SJCRH30 (cell line): ENCODE data around the gene LSP1. TPM values are rescaled to one million over a fixed set of nuclear protein-coding genes. Genes with fewer than 3 reads are reported as not detected.

Experiments
- DNase-seq, 2 experiments: peaks; one replicate each; pipeline ENCODE4 v3.0.0-alpha.2; 2015 to 2020
- H3K27ac ChIP-seq: fragments of 250-450 bp; sonication (Bioruptor Pico); 2 replicates; pipeline ENCODE4 v1.5.1; 2020; ENCODE audit warnings: mild to moderate bottlenecking, moderate library complexity
- H3K27me3 ChIP-seq: fragments of 250-450 bp; sonication (Bioruptor Pico); 2 replicates; pipeline ENCODE4 v1.5.1; 2020; ENCODE audit warnings: mild to moderate bottlenecking, moderate library complexity
- H3K36me3 ChIP-seq: fragments of 250-450 bp; sonication (Bioruptor Pico); 2 replicates; pipeline ENCODE4 v1.5.1; 2020; ENCODE audit warnings: mild to moderate bottlenecking, moderate library complexity
- H3K4me1 ChIP-seq: fragments of 250-450 bp; sonication (Bioruptor Pico); 2 replicates; pipeline ENCODE4 v1.5.1; 2020; ENCODE audit warnings: mild to moderate bottlenecking, moderate library complexity
- H3K4me3 ChIP-seq: fragments of 250-450 bp; sonication (Bioruptor Pico); 2 replicates; pipeline ENCODE4 v1.5.1; 2020; ENCODE audit warnings: mild to moderate bottlenecking, moderate library complexity
- H3K9me3 ChIP-seq: fragments of 250-450 bp; sonication (Bioruptor Pico); replicated peaks from 2 replicates; pipeline ENCODE4 v1.5.1; 2020; ENCODE audit warnings: mild to moderate bottlenecking, moderate library complexity
- total RNA-seq: library from RNA; depleted of rRNA; stranded (reverse); fragments of >200 nt; shearing (Covaris generic); gene quantifications from 2 replicates; pipeline ENCODE4 v1.2.3, GENCODE V29; 2014

LSP1 gene
- total RNA-seq, 1 experiment from 2014 or later, result 15.0 TPM

GRCh38 chr11:1927026-1927847, 74.4 kb downstream of the LSP1 start:
- Histone ChIP-seq H3K27me3 (no peaks in the 10 kb centered on the region), H3K36me3 (no peaks in the 10 kb centered on the region), H3K4me3 (no peak overlapping the region), H3K4me1 (peaks cover 13% of the 10 kb centered on the region), H3K27ac (no peak overlapping the region), H3K9me3 (no peaks in the 10 kb centered on the region)
- no peak for DNase-seq

- Histone ChIP-seq H3K27ac (no peak overlapping the region), H3K4me3 (no peak overlapping the region), H3K9me3 (no peaks in the 10 kb centered on the region), H3K36me3 (no peaks in the 10 kb centered on the region), H3K27me3 (no peaks in the 10 kb centered on the region), H3K4me1 (peaks cover 6% of the 10 kb centered on the region; the same call in 1 of the 2 replicates)
- DNase-seq, result no peak
Observed at GRCh38 chr11:1927848-1928469, 75.1 kb downstream of the LSP1 start.

GRCh38 chr11:1928470-1928890, 75.6 kb downstream of the LSP1 start:
- no peaks in the 10 kb centered on the region for H3K9me3 ChIP-seq
- DNase-seq, result no peak
- H3K27ac ChIP-seq, result no peak overlapping the region
- H3K27me3 ChIP-seq, result no peaks in the 10 kb centered on the region
- no peaks in the 10 kb centered on the region for H3K36me3 ChIP-seq
- H3K4me1 ChIP-seq, result 0 out of 2 replicates have a peak, but pooled peaks cover 4% of the 10 kb centered on the region
- no peak overlapping the region for H3K4me3 ChIP-seq

DNA sequence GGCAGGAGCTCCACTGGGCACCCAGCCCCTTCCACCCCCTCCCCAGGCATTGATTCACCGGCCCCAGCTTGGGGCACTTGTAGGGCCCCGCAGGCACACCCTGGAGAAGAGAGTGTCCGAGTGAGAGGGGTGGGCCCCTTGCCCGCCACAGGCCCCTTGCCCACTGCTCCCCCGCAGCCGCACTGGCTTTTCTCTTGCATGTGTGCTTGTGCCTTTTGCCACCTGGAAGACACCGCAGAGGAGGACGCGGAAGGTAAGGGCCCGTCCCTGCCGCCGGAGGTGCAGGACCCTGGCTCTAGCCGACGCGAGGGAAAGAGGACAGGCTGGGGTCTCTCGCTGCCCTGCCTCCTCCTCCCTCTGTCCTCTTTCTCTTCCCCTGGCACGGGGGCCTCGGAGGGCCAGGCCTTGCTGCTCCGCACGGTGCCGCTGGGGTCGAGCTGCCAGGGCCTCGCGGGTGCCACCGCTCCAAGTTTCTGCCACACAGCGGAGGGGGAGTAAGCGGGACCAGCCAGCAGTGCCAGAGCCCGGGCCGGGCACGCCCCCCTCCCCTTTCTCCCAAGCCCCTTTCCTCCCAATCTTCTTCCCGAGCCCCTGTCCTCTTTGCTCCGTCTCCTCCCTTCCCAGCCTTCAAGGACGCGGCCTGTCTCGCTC, 76.1 kb downstream of the LSP1 start:
- H3K4me1 ChIP-seq, result 0 out of 2 replicates have a peak, but pooled peaks cover 4% of the 10 kb centered on the region
- H3K36me3 ChIP-seq, result no peaks in the 10 kb centered on the region
- no peak overlapping the region for H3K4me3 ChIP-seq
- H3K9me3 ChIP-seq, result no peaks in the 10 kb centered on the region
- H3K27ac ChIP-seq, result no peak overlapping the region
- H3K27me3 ChIP-seq, result no peaks in the 10 kb centered on the region
- no peak for DNase-seq

- H3K4me3 ChIP-seq, result no peak overlapping the region
- DNase-seq, result no peak
- H3K4me1 ChIP-seq, result 0 out of 2 replicates have a peak, but pooled peaks cover 4% of the 10 kb centered on the region
- H3K9me3 ChIP-seq, result no peaks in the 10 kb centered on the region
- no peaks in the 10 kb centered on the region for H3K36me3 ChIP-seq
- H3K27me3 ChIP-seq, result peaks cover 3% of the 10 kb centered on the region; the same call in 1 of the 2 replicates
- no peak overlapping the region for H3K27ac ChIP-seq
Observed at GRCh38 chr11:1929621-1930461, 77.0 kb downstream of the LSP1 start.

GRCh38 chr11:1930462-1930830, 77.6 kb downstream of the LSP1 start:
- DNase-seq, result no peak
- H3K27me3 ChIP-seq, result peaks cover 3% of the 10 kb centered on the region; the same call in 1 of the 2 replicates
- no peaks in the 10 kb centered on the region for H3K9me3 ChIP-seq
- H3K36me3 ChIP-seq, result no peaks in the 10 kb centered on the region
- no peak overlapping the region for H3K4me3 ChIP-seq
- H3K27ac ChIP-seq, result no peak overlapping the region
- H3K4me1 ChIP-seq, result 0 out of 2 replicates have a peak, but pooled peaks cover 4% of the 10 kb centered on the region

DNA sequence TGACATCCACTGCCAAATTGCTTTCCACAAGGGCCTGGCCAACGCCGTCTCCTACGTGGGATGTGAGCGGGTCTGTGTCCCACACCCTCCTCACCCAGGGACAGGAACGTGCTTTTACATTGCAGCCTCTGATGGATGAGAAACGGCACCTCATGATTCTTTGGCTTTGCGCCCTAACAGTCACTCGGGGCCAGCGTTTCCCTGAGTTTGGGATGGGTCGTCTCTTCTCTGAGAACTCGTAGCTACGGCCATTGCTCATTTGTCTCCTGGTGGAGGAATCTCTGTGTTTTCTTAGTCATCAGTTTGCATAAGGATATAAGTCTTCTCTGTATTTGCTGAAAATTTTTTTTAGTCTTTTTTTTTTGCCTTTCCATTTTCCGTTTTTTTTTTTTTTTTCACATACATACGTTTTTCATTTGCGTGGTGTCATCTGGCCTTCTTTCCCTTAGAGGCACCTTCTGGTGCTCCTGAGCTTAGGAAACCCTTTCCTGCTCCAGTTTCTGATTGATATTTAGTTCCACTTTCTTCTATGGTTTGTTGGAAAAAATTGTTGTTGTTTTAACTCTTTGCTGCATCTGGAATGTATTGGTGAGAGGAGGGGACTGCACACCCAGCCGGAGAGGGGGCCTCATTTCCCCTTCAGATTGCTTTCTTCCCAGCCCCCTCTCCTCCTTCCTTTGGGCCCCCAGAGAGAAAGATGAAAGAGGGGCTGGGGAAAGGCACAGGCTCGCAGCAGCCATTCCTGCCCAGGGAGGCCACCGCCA, 78.6 kb downstream of the LSP1 start:
- Histone ChIP-seq H3K4me1 (0 out of 2 replicates have a peak, but pooled peaks cover 4% of the 10 kb centered on the region), H3K4me3 (no peak overlapping the region), H3K27me3 (peaks cover 6% of the 10 kb centered on the region; the same call in 1 of the 2 replicates), H3K9me3 (no peaks in the 10 kb centered on the region), H3K36me3 (no peaks in the 10 kb centered on the region), H3K27ac (no peak overlapping the region)
- no peak for DNase-seq

- no peaks in the 10 kb centered on the region for H3K9me3 ChIP-seq
- H3K4me3 ChIP-seq, result no peak overlapping the region
- H3K27me3 ChIP-seq, result peaks cover 6% of the 10 kb centered on the region; the same call in 1 of the 2 replicates
- no peak for DNase-seq
- 0 out of 2 replicates have a peak, but pooled peaks cover 4% of the 10 kb centered on the region for H3K4me1 ChIP-seq
- no peak overlapping the region for H3K27ac ChIP-seq
- H3K36me3 ChIP-seq, result no peaks in the 10 kb centered on the region
Observed at GRCh38 chr11:1932105-1932480, 79.2 kb downstream of the LSP1 start.

DNA sequence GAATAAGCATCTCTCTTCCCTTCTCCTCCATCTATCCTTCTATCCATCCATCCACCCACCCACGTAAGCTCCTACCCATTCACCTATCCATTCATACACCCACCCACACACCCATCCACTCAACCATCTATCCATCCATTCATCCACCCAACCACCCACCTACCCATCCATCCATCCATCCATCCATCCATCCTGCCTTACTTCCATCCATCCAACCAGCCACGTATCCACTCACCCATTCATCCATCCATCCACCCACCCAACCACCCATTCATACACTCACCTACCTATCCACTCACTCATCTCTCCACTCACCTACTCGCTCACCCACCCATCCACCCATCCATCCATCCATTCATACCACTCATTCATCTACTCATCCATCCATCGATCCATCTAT, 79.8 kb downstream of the LSP1 start:
- Histone ChIP-seq H3K36me3 (no peaks in the 10 kb centered on the region), H3K9me3 (no peaks in the 10 kb centered on the region), H3K4me3 (no peak overlapping the region), H3K4me1 (no peaks in the 10 kb centered on the region), H3K27ac (no peak overlapping the region), H3K27me3 (peaks cover 6% of the 10 kb centered on the region; the same call in 1 of the 2 replicates)
- DNase-seq, result no peak

- DNase-seq, result peak in 1 of 2 experiments; percentile 0
- Histone ChIP-seq H3K36me3 (no peaks in the 10 kb centered on the region), H3K4me3 (no peak overlapping the region), H3K27me3 (peaks cover 13% of the 10 kb centered on the region), H3K4me1 (no peaks in the 10 kb centered on the region), H3K9me3 (no peaks in the 10 kb centered on the region), H3K27ac (no peak overlapping the region)
Observed at GRCh38 chr11:1933416-1934334, 80.8 kb downstream of the LSP1 start.

DNA sequence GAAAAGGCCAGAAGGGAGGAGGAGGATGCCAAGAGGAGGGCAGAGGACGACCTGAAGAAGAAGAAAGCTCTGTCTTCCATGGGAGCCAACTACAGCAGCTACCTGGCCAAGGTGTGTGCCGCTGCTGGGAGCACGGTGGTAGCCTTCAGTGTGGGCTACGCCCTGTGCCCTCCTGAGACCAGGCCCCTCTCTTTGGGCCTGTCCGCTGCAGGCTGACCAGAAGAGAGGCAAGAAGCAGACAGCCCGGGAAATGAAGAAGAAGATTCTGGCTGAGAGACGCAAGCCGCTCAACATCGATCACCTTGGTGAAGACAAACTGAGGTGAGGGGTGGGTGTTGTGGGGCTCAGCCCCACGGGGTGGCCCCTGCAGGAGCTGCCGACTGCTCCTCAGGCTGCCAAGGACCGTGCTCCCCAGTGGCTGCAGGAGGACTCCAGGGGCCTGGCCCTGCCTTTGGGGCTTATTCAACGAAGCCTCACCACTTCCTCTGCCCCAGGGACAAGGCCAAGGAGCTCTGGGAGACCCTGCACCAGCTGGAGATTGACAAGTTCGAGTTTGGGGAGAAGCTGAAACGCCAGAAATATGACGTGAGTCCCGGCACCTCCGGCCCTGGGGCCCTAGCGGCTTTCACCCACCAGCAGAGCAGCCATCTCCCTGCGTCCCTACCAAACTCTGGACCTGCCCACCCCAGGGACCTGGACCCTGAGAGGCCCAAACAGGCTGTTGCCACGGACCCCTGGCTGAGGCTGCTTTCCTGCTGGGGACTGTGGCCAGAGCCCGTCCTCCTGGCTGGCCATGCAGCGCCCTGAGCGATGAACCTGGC, 81.7 kb downstream of the LSP1 start:
- H3K27me3 ChIP-seq, result peaks cover 18% of the 10 kb centered on the region
- no peaks in the 10 kb centered on the region for H3K9me3 ChIP-seq
- no peaks in the 10 kb centered on the region for H3K4me1 ChIP-seq
- H3K4me3 ChIP-seq, result no peak overlapping the region
- no peak overlapping the region for H3K27ac ChIP-seq
- no peaks in the 10 kb centered on the region for H3K36me3 ChIP-seq
- DNase-seq, result no peak
